Measurements from ENCODE around the gene NKX6-2.

The NKX6-2 gene

DNA sequence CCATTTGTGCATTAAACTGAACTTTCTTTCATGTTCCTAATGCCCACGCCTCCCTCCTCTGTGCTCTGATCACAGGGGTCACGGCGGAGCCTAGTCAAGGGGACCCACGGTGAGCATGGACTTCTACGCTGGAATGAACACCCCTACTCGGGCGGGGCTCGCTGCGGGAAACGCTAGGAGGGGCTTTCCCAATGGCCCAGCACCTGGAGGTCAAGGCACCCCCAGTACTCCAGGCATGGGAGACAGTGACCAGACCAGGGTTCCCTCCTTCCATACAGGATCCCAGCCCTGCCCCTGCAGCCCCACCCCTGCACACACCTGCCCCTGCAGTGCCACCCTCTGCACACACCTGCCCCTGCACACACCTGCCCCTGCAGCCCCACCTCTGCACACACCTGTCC, 27.1 kb upstream of the NKX6-2 start:
- DNase-seq (ENCODE audit: low spot score) = no peak

DNA sequence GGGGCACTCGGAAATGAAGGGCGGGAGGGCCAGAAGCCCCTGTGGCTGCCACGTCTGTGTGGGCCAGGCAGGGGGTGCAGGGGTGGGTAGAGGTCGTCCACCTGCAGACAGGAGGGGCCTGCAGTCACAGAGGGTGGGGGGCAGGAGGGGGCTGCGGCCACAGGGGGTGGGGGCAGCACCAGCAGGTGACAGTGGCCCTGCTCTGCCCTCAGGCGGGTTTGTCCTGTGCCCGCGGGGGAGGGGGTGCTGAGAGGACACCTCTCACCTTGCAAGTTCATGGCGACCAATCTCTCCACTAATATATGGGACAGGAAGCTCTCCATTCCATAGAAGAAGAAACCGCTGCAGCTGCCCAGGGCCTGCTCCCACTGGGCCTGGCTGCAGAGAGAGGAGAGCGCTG, 26.6 kb upstream of the NKX6-2 start:
- DNase-seq (ENCODE audit: low spot score) = no peak

DNA sequence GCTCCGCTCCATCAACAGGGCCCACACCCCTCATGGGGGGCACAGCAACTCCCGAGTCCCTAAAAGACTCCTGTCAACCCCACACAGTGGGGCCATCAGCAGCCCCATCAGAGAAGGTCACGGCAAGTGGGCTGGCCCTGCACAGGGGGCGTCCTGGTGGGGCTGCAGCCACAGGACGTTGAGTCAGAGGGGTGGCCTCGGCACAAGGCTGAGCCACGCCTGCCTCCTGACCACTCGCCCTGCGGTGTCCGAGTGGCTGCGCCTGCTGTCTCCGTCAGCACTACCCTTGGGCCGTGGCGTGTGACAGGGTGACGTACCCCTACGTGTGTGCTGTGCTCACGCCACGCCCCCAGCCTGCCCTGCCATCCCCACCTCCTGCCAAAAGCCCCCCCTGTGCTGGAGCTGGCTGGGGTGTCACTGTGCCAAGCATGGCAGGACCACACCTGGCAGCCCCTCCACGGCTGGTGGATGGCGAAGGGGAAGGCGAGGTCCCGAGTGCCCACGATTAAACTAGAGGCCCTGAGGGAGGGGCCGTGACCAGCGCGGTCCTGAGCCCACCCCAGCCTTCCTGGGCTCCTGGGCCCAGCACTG, 26.0 kb upstream of the NKX6-2 start:
- no peak for DNase-seq (ENCODE audit: low spot score)

- no peak for DNase-seq (ENCODE audit: low spot score)
Observed at GRCh38 chr10:132810807-132811700, 25.1 kb upstream of the NKX6-2 start.

DNA sequence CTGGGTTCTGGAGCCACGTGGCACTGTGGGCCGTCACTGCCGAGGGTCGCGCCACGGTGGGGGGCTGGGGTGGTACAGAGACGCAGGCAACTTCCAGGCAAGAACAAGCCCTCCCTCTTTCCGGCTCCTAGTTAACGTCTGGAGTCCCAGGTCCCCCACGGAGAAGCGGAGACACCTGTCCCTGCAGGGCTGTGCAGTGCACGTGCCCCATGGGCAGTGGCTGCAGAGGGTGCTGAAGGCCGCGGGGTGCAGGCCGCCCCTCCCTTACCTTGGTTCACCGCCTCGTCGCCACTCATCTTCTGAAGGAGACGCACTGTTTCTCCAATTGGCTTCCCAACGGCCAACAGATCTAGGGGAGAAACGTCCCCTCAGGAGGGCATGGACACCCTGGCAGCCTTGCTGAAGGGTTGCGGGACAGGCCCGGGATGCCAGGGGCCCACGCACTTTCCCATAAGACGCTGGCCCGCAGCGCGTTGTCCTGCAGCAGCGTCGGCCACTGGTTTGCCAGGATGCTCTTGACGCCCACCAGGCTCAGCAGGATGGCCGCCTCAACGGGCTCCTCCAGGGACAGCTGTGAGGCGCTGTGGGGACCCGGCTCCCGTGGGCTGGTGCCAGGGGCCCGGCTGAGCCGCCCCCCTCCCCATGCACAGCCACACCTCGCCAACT, 24.3 kb upstream of the NKX6-2 start:
- DNase-seq (ENCODE audit: low spot score) = no peak

DNA sequence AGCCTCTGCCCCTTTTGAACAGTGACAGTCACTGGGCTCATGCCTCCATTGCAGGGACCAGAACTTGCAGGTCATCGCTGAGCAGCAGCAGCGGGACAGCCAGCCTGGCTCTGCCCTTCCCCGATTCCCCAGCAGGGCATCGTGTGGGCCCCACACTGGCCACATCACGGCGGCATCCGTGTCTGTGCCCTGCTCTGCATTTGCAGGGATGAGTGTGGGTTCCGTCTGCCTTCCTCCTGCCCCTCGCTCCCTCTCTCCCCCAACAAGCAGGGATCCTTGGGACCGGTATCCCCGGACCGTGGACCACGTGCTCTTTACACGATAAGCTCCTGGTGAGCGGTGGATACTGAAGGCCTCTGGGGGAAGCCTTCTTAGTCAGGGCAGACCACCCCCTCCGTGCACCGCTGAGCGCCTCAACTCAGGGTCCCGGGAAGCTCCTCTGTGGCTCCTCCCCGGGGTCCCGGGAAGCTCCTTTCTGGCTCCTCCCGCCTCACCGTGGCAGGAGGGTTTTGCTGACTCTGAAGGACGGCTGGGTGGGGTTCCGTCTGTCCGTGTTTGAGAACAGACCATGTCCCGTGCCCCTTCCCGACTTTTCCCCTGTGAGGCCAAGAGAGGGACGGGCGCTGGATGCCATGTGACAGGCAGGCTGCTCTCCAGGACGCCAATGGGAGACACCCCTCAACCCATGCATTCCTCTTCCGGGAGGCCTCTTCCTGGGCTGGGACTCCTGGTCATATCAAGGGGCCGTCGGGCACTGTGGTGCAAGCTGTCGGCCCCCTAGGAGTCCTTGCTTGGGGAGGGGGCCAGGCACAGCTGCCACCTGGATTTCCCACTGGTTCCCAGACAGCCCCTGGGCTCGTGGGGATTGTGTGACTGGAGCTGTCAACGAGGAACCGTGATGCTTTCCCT, 23.5 kb upstream of the NKX6-2 start:
- DNase-seq (ENCODE audit: low spot score) = no peak

GRCh38 chr10:132808383-132809231, 22.7 kb upstream of the NKX6-2 start:
- DNase-seq (ENCODE audit: low spot score) = no peak

GRCh38 chr10:132807621-132808049, 21.7 kb upstream of the NKX6-2 start:
- DNase-seq (ENCODE audit: low spot score) = no peak

GRCh38 chr10:132806561-132807003, 20.6 kb upstream of the NKX6-2 start:
- DNase-seq (ENCODE audit: low spot score) = no peak

DNA sequence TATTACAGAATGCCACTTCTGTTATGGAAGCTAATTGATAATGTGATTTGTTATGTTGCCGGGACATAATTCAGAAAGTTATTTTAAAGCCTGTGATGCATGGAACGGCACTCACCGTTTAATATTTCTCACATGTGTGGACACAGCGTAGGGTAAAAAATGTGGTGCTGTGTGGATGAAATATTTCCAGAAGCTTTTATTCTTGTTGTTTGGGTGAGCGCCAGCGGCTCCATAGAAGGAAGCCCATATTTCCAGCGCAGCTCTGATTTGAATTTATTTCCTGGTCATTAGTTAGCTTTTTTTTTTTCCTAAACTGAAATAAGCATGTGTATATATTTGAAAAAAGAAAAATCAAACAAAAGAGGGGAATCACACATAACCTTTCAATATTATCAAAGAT, 20.2 kb upstream of the NKX6-2 start:
- DNase-seq (ENCODE audit: low spot score) = no peak

DNA sequence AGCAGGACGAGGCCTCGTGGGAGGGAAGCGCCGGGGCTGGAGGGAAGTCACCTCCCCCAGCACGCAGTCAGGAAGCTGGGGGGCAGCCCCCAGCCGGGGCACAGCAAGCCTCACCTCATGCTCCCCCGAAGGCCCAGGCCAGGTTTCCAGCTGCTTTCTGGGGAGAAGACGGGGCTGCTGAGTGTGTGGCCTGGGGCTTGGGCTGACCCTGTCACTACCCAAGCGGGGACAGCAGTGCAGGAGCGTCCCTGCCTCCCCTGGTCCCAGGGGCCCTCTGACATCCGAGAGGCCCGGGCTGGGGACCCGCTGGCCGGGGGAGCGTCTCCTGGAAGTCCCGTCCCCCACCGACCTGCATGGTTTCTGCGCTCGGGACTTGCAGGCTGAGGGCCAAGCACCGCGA, 19.7 kb upstream of the NKX6-2 start:
- no peak for DNase-seq (ENCODE audit: low spot score)

- DNase-seq (ENCODE audit: low spot score) = no peak
Observed at GRCh38 chr10:132804785-132805426, 19.0 kb upstream of the NKX6-2 start.

- no peak for DNase-seq (ENCODE audit: low spot score)
Observed at GRCh38 chr10:132804287-132804686, 18.3 kb upstream of the NKX6-2 start.

DNA sequence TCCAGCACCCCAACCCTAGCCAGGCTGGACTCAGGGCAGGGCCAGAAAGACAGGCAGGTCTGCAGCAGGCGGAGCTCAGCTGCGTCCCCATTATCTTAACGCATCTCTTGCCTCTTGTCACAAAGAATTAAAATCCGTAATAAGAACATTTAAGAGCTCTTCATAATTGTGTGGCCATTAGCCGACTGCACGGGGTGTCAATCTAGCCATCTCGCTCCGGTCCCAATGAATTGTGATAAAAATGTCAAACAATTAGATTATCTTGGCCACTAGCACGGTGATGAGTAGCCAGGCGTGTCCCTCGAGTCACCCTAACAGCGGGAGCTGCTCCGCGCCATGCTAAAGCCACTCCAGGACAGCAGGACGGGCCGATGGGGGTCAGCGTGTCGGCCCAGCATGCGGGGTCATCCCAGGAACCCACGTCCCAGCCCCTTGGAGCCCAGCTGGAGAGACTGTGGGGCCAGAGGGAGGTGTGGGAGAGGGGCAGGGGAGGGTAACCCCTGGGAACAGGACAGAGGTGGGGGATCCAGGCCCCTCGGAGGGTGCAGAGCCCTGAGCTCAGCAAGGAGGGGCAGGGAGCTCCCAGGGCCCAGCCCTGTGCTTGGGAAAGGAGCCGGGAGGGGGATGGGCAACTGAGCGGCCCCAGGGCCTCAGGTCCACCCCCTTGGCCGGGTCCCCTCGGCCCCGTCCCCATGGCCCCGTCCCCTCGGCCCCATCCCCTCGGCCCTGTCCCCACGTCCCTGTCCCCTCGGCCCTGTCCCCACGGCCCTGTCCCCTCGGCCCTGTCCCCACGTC, 17.7 kb upstream of the NKX6-2 start:
- DNase-seq (ENCODE audit: low spot score) = no peak

- no peak for DNase-seq (ENCODE audit: low spot score)
Observed at GRCh38 chr10:132802694-132803320, 16.9 kb upstream of the NKX6-2 start.

DNA sequence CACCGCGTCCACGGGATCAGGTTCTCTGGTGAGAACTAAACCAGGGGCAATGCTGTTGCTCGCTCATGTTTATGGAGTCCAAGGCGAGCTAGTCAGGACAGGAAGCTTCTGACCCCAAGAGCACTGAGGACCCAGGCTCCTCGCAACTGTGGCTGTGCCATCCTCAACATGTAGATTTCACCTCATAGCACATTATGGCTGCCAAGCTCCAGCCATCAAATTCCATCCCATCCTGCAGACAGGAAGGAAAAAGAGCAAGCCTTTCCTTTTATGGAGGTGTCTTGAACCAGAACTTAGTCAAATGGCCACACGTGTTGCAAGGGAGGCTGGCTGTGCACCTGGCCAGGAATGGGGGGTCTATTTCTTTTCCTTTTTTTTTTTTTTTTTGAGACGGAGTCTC, 16.1 kb upstream of the NKX6-2 start:
- DNase-seq (ENCODE audit: low spot score) = no peak

DNA sequence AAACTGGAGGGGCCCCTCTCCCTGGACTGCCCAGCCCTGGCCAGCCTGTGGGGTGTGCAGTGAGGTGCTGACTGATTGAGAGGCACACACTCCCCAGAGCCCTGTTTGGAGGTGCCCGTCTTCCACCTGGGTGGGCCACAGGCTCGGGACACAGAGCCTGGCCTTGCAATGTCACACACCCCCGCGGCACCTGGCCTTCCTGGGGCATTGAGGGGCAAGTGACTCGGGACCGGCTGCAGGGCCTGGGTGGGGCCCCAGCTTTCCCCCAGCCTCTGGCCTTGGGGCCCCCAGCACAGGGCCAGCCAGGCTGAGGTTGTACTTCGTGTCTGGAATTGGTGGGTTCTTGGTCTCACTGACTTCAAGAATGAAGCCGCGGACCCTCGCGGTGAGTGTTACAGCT, 13.9 kb upstream of the NKX6-2 start:
- DNase-seq (ENCODE audit: low spot score) = no peak

DNA sequence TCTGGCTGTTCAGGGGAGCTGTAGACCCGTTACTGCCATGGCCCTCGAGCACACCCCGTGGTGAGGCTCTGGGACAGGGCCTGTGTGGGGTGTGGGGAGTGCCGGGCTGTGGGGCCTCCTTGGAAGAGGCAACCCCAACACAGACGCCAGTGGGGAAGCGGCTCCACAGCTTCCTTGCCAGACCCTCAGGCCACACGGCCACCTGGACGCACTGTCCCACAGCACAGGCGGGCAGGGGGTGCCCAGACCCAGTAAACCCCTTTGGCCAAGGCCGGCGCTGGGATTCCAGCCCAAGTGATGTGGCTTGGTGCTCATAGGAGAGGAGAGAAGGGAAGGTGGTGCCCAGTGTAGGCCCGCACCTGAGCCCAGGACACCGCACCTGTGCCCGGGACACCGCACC, 12.9 kb upstream of the NKX6-2 start:
- no peak for DNase-seq (ENCODE audit: low spot score)

- DNase-seq (ENCODE audit: low spot score) = no peak
Observed at GRCh38 chr10:132798403-132798802, 12.5 kb upstream of the NKX6-2 start.
